ENCODE data around the gene CHST14. TPM values are rescaled to one million over a fixed set of nuclear protein-coding genes. Genes with fewer than 3 reads are reported as not detected.
A peak's percentile ranks its signal among the peaks of the same experiment; 100 is the strongest.

Gene CHST14
- total and polyA plus RNA-seq, 11 donors: 6.0 to 10.8 (median 8.0) TPM

- Histone ChIP-seq H3K9me3 (no peaks in the 10 kb centered on the region), H3K36me3 (no peaks in the 10 kb centered on the region), H3K4me3 (no peak overlapping the region), H3K4me1 (no peaks in the 10 kb centered on the region), H3K27ac (no peak overlapping the region), H3K27me3 (peaks cover 0 to 11% (median 0%) of the 10 kb centered on the region in 9 donors)
- TF ChIP-seq CTCF (IDR thresholded peaks at IDR 0.05) (no peak), POLR2A (IDR thresholded peaks at IDR 0.05) (no peak)
- intact Hi-C loops (cut with DNase I): no loop called here
- ATAC-seq (peak in 1 of 4 donors; percentile 16), DNase-seq (no peak)
- WGBS, 4 donors: 62 to 77% (median 66%) methylated on average over 9 to 10 of the region's 10 CpGs
Measured at GRCh38 chr15:40430271-40430805, 40.4 kb upstream of the CHST14 start.

GRCh38 chr15:40435023-40435709 lies 35.6 kb upstream of the CHST14 start:
- Histone ChIP-seq H3K4me3 (no peak overlapping the region), H3K27me3 (peaks cover 0 to 44% (median 13%) of the 10 kb centered on the region in 9 donors), H3K9me3 (no peaks in the 10 kb centered on the region), H3K4me1 (peaks cover 9 to 45% (median 25%) of the 10 kb centered on the region in 12 donors), H3K36me3 (no peaks in the 10 kb centered on the region), H3K27ac (no peak overlapping the region)
- DNase-seq (peak in 1 of 5 donors; percentile 21), ATAC-seq (no peak)
- intact Hi-C loops (cut with DNase I): no loop called here
- WGBS, 4 donors: 58 to 72% (median 61%) methylated on average over 20 of the region's 20 CpGs
- TF ChIP-seq POLR2A (IDR thresholded peaks at IDR 0.05) (no peak), CTCF (IDR thresholded peaks at IDR 0.05) (no peak)

GRCh38 chr15:40435710-40436089 lies 35.1 kb upstream of the CHST14 start:
- no peak for ATAC-seq
- WGBS, 4 donors: 14 to 22% (median 17%) methylated on average over 15 of the region's 15 CpGs
- Histone ChIP-seq H3K36me3 (no peaks in the 10 kb centered on the region), H3K9me3 (no peaks in the 10 kb centered on the region), H3K4me1 (peaks cover 9 to 49% (median 26%) of the 10 kb centered on the region in 12 donors), H3K27me3 (peaks cover 0 to 44% (median 13%) of the 10 kb centered on the region in 9 donors), H3K27ac (no peak overlapping the region), H3K4me3 (peak overlapping the region in 11 of 12 donors; percentile 19 to 54 (median 48))
- TF ChIP-seq CTCF (IDR thresholded peaks at IDR 0.05) (no peak), POLR2A (IDR thresholded peaks at IDR 0.05) (no peak)
- intact Hi-C loops (cut with DNase I): no loop called here
- peak in 1 of 5 donors; percentile 56 for DNase-seq

GRCh38 chr15:40436116-40436891 lies 34.5 kb upstream of the CHST14 start:
- H3K36me3 ChIP-seq: no peaks in the 10 kb centered on the region
- DNase-seq (peak in 1 of 5 donors; percentile 63), ATAC-seq (no peak)
- H3K9me3 ChIP-seq: no peaks in the 10 kb centered on the region
- peak overlapping the region; percentile 19 to 54 (median 46) for H3K4me3 ChIP-seq
- TF ChIP-seq CTCF (IDR thresholded peaks at IDR 0.05): no peak
- H3K27me3 ChIP-seq: peaks cover 0 to 44% (median 13%) of the 10 kb centered on the region in 9 donors
- intact Hi-C loops (cut with DNase I): no loop called here
- 1 to 3% (median 2%) methylated on average over 23 to 39 of the region's 39 CpGs for WGBS, 4 donors
- H3K4me1 ChIP-seq: peaks cover 9 to 49% (median 26%) of the 10 kb centered on the region in 12 donors
- H3K27ac ChIP-seq: no peak overlapping the region

Data from heart left ventricle (tissue), 16 donors.